DLD1 (cell line): ENCODE measurements around the gene PIWIL1.

ENCODE experiments used
- in situ Hi-C: cut with HindIII; loops from 2 replicates; pipeline ENCODE4 v1.10.0; 2017; ENCODE audit warnings: low sequenced_read_pairs

The PIWIL1 gene

GRCh38 chr12:130367523-130367922 is 29.8 kb downstream of the PIWIL1 start:
- in situ Hi-C loops = no loop called here

- in situ Hi-C loops = no loop called here
These were observed 32.1 kb downstream of the PIWIL1 start for GRCh38 chr12:130369816-130370215.

- in situ Hi-C loops = no loop called here
These were observed 33.6 kb downstream of the PIWIL1 start for GRCh38 chr12:130371296-130371695.

DNA sequence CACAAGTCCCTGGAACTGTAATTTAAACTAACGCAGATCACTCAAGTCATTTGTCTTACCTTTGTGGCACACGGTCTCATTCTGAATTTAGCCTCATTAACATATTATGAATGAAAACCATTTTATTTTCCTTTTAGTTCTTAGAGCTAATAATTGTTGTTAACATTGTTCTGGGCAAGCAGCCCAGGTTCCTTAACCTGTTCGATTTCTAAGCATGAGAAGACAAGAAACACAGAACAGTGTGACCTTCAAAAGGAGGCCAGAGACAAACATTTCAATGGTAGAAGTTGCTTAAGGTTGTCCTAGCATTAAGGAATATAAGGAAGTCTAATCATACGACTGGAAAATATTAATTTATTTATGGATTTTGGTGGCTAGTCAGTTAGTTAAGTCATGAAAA is 35.2 kb downstream of the PIWIL1 start:
- in situ Hi-C loops = no loop called here

GRCh38 chr12:130374083-130374482 is 36.4 kb downstream of the PIWIL1 start:
- in situ Hi-C loops = no loop called here

GRCh38 chr12:130375296-130376287 is 37.9 kb downstream of the PIWIL1 start:
- in situ Hi-C loops = no loop called here

DNA sequence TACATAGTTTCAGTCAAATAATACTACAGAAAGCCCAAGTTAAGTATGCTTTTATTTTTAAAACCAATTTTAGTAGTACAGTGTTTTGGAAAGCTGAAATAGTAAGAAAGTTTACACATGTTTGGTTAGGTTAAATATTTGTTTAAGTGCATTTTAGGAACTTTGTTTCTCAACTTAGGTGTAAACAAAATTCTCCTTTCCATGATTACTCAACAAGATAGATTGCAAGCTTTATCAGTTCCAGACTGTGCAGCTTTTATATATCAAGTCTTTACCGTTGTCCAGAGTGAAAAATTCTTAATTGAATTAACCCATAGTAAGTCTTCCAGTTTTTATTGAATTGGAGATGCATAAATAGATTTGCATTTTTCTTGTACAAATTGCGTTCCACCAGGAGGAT is 45.1 kb downstream of the PIWIL1 start:
- in situ Hi-C loops = no loop called here

DNA sequence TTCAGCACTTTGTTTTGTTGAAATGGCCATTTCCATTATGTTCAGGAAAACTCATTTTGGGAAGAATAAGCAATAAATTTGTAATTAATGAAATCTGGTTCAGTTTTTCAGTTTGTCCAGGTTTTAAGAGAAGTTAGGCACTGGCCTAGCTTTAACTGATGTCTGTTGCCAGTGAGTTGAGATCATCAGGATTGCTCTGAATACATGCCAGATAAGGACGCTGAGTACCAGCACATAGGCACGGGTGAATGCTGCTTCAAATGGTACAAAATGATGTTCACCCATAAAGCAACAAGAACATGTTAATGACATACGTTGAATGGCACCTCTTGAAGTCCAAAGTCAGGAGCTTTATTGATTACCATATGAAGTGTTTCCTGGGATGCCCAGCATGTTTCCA is 46.5 kb downstream of the PIWIL1 start:
- in situ Hi-C loops = no loop called here

DNA sequence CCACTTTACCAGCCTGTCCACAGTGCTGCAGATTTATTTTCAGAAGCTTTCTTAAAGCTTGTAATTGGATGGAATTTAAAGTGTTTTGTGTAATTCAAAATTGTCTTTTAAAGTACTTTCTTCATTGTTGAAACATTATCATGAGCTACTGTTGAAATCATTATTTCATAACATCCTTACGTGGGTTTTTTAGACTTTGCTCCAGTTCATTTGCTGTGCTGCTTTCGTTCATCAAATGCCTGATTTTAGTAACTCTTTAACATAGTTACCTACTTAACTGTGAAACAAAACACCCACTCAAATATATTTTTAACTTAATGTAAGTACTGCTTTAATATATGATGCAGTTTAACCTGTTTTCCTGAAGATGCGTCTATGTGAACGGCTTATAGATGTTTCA is 47.5 kb downstream of the PIWIL1 start:
- in situ Hi-C loops = no loop called here

- in situ Hi-C loops = no loop called here
These were observed 53.5 kb downstream of the PIWIL1 start for GRCh38 chr12:130391186-130391585.

GRCh38 chr12:130394906-130395305 is 57.2 kb downstream of the PIWIL1 start:
- in situ Hi-C loops = no loop called here

- in situ Hi-C loops = no loop called here
These were observed 59.0 kb downstream of the PIWIL1 start for GRCh38 chr12:130396667-130397066.

DNA sequence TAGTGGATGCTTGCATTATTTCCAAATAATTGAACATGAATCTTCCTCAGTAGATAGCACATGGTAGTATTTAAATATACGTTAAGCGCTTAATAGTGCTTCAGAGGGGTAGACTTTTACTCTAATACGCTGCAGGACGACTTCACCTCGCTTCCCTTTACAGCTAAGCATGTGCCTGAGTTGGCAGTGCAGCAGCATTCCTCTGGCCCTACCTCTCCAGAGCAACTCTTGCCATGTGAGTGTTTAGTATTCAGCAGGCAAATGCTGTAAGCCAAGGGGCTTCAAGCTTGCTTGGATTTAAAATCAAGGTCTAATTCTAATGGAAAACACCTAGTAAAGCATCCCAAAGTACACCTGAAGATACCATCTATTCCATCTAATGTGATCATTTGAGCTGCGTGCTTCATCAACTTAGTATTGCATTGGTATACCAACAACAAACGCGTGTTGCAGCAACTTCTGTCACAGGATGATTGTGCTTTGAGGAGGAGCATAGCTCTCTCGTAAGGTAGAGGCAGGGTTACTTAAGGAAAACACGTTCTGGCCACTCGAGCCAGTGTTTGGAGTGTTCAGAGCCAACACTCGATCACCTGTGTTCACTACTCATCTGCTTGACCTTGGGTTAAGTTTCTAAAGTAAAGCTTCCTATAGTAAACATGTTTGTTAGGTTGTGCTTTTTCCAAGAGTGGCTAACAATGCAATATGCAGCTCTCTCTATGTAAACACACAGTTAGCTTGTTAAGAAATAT is 60.6 kb downstream of the PIWIL1 start:
- in situ Hi-C loops = no loop called here

GRCh38 chr12:130401703-130402102 is 64.0 kb downstream of the PIWIL1 start:
- in situ Hi-C loops = no loop called here

DNA sequence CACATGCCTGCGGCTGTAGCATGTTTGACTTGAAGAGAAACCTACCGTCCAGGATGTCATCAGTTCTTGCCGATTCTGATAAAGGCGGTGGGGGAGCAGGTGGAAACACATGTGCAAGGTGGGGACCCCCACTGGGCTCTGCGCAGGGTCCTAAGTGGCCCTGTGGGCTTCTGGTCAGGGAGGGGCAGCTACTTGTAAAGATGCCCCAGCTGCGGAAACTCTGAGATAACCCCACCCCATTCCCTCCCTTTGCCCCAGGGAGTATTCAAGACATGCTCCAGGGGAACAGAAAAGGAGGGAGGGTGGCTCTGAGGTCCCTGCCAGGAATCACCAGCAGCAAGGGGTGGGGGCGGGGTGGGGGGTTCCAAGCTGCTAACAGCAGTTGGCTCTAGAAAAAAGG is 67.6 kb downstream of the PIWIL1 start:
- in situ Hi-C loops = no loop called here

- in situ Hi-C loops = no loop called here
These were observed 74.7 kb downstream of the PIWIL1 start for GRCh38 chr12:130412384-130412783.

- in situ Hi-C loops = no loop called here
These were observed 76.2 kb downstream of the PIWIL1 start for GRCh38 chr12:130413909-130414308.

- in situ Hi-C loops = no loop called here
These were observed 76.7 kb downstream of the PIWIL1 start for GRCh38 chr12:130414381-130414780.

DNA sequence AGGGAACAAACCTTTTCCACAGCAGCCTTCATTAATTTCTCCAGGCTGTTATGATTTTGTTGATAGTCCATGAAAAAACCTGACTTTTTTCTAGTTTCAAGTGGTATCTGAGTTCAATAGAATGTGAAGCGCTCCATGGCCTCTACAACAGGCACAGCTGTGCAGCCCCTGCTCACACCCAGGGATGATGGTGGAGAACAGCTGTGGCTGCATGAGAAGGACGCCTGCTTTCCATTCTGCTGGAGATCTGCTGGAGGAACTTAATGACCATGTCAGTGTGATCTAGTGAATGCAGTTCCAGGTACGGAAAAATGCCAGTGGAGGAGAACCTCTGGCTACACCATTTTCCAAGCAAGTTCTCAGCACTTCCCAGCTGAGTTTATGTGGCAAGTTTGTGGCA is 80.6 kb downstream of the PIWIL1 start:
- in situ Hi-C loops = no loop called here

- in situ Hi-C loops = no loop called here
These were observed 81.4 kb downstream of the PIWIL1 start for GRCh38 chr12:130419116-130419515.

- in situ Hi-C loops = no loop called here
These were observed 82.4 kb downstream of the PIWIL1 start for GRCh38 chr12:130420071-130420470.

GRCh38 chr12:130421896-130422295 is 84.2 kb downstream of the PIWIL1 start:
- in situ Hi-C loops = no loop called here
